Measurements from ENCODE around the gene HIPK1.
A peak's percentile ranks its signal among the peaks of the same experiment; 100 is the strongest.

Gene HIPK1

GRCh38 chr1:113928941-113929749 is at the start of gene HIPK1:
TSS of gene HIPK1 (plus strand) at chr1:113929324.
- peak; percentile 74 for DNase-seq (ENCODE audit: low read depth, low spot score)

GRCh38 chr1:113879739-113880038 is 49.4 kb upstream of the HIPK1 start:
- no peak for DNase-seq (ENCODE audit: low read depth, low spot score)

- DNase-seq (ENCODE audit: low read depth, low spot score): no peak
Measured at GRCh38 chr1:113881661-113882060, 47.5 kb upstream of the HIPK1 start.

GRCh38 chr1:113886417-113887401 is 42.4 kb upstream of the HIPK1 start:
- no peak for DNase-seq (ENCODE audit: low read depth, low spot score)

- no peak for DNase-seq (ENCODE audit: low read depth, low spot score)
Measured at GRCh38 chr1:113887402-113888175, 41.5 kb upstream of the HIPK1 start, which contains the start of gene BCL2L15. TSS of gene BCL2L15 (minus strand) at chr1:113887581. CDS start at chr1:113887375, 206 bp downstream.

- DNase-seq (ENCODE audit: low read depth, low spot score): no peak
Measured at GRCh38 chr1:113890816-113891215, 38.3 kb upstream of the HIPK1 start.

GRCh38 chr1:113891631-113892220 is 37.4 kb upstream of the HIPK1 start:
- no peak for DNase-seq (ENCODE audit: low read depth, low spot score)

GRCh38 chr1:113893267-113893666 is 35.9 kb upstream of the HIPK1 start:
- DNase-seq (ENCODE audit: low read depth, low spot score): no peak

GRCh38 chr1:113895098-113895497 is 34.0 kb upstream of the HIPK1 start:
- no peak for DNase-seq (ENCODE audit: low read depth, low spot score)

GRCh38 chr1:113895961-113896360 is 33.2 kb upstream of the HIPK1 start:
- no peak for DNase-seq (ENCODE audit: low read depth, low spot score)

GRCh38 chr1:113898241-113898814 is 30.8 kb upstream of the HIPK1 start:
- DNase-seq (ENCODE audit: low read depth, low spot score): no peak

GRCh38 chr1:113899111-113899510 is 30.0 kb upstream of the HIPK1 start:
- DNase-seq (ENCODE audit: low read depth, low spot score): no peak

GRCh38 chr1:113901191-113901590 is 27.9 kb upstream of the HIPK1 start:
- no peak for DNase-seq (ENCODE audit: low read depth, low spot score)

- DNase-seq (ENCODE audit: low read depth, low spot score): no peak
Measured at GRCh38 chr1:113903501-113904292, 25.4 kb upstream of the HIPK1 start.

- DNase-seq (ENCODE audit: low read depth, low spot score): peak; percentile 45
Measured at GRCh38 chr1:113904293-113904673, 24.8 kb upstream of the HIPK1 start.

- DNase-seq (ENCODE audit: low read depth, low spot score): peak; percentile 98
Measured at GRCh38 chr1:113904674-113905434, 24.3 kb upstream of the HIPK1 start, which contains the start of the genes AP4B1 and DCLRE1B. TSS of gene AP4B1 (minus strand) at chr1:113904799. CDS start at chr1:113904717, 82 bp downstream. TSS of gene DCLRE1B (plus strand) at chr1:113905326. CDS start at chr1:113905587, 261 bp downstream.

- DNase-seq (ENCODE audit: low read depth, low spot score): no peak
Measured at GRCh38 chr1:113905435-113905861, 23.7 kb upstream of the HIPK1 start.

GRCh38 chr1:113912594-113913311 is 16.4 kb upstream of the HIPK1 start:
- DNase-seq (ENCODE audit: low read depth, low spot score): no peak

GRCh38 chr1:113913312-113913668 is 15.8 kb upstream of the HIPK1 start:
- no peak for DNase-seq (ENCODE audit: low read depth, low spot score)

Data from iPS DF 19.7 (cell line).